Right renal cortex interstitium (tissue), 3 donors: ENCODE results near the gene PRKAR1B. TPM values are rescaled to one million over a fixed set of nuclear protein-coding genes. Genes with fewer than 3 reads are reported as not detected.
"Not testable (repeated sequence)": the region's sequence is repeated elsewhere in the genome, so short reads cannot be mapped to it uniquely, and the experiment has no call there.

Experiments used
- DNase-seq, 3 donors: peaks; one replicate each; pipeline ENCODE4 v3.0.0-alpha.2; 2013; ENCODE audit warnings: low read depth in 3 of 3, low spot score in 2 of 3
- polyA plus RNA-seq, 3 donors: library from polyadenylated mRNA; unstranded; fragments of 120-200 nt; gene quantifications; one replicate each; pipeline ENCODE4 v1.2.1, GENCODE V29; 2013; ENCODE audit not compliant: insufficient read length in 3 of 3

The PRKAR1B gene
- polyA plus RNA-seq, 3 donors, result 34.9 to 40.7 (median 38.4) TPM

GRCh38 chr7:628826-629225 is 98.3 kb downstream of the PRKAR1B start:
- no peak for DNase-seq

- peak in 1 of 3 donors; percentile 40 for DNase-seq
These were observed 98.7 kb downstream of the PRKAR1B start for GRCh38 chr7:628402-628763.

GRCh38 chr7:627661-628401 is 99.2 kb downstream of the PRKAR1B start:
- no peak for DNase-seq

- no peak for DNase-seq
These were observed 101.6 kb downstream of the PRKAR1B start for GRCh38 chr7:625376-625971.

GRCh38 chr7:623464-623863 is 103.6 kb downstream of the PRKAR1B start:
- DNase-seq, result no peak

- no peak for DNase-seq
These were observed 105.4 kb downstream of the PRKAR1B start for GRCh38 chr7:621572-622285.

- no peak for DNase-seq
These were observed 106.2 kb downstream of the PRKAR1B start for GRCh38 chr7:620885-621284.

- DNase-seq, result no peak
These were observed 107.0 kb downstream of the PRKAR1B start for GRCh38 chr7:620056-620455.

- DNase-seq, result no peak
These were observed 107.7 kb downstream of the PRKAR1B start for GRCh38 chr7:619368-619840.

GRCh38 chr7:618539-619367 is 108.3 kb downstream of the PRKAR1B start:
- DNase-seq, result no peak

- DNase-seq, result no peak
These were observed 109.2 kb downstream of the PRKAR1B start for GRCh38 chr7:617614-618538.

GRCh38 chr7:613442-614140 is 113.5 kb downstream of the PRKAR1B start:
- DNase-seq, result no peak

- not testable (repeated sequence) for DNase-seq
These were observed 115.2 kb downstream of the PRKAR1B start for GRCh38 chr7:611837-612236.

- no peak for DNase-seq
These were observed 115.7 kb downstream of the PRKAR1B start for GRCh38 chr7:611281-611810.

GRCh38 chr7:610531-611280 is 116.4 kb downstream of the PRKAR1B start:
- DNase-seq, result no peak

GRCh38 chr7:610141-610530 is 116.9 kb downstream of the PRKAR1B start:
- no peak for DNase-seq

- no peak for DNase-seq
These were observed 117.7 kb downstream of the PRKAR1B start for GRCh38 chr7:609365-609764.

GRCh38 chr7:608954-609353 is 118.1 kb downstream of the PRKAR1B start:
- DNase-seq, result no peak
